Measurements from ENCODE around the gene CABLES1.

The CABLES1 gene

DNA sequence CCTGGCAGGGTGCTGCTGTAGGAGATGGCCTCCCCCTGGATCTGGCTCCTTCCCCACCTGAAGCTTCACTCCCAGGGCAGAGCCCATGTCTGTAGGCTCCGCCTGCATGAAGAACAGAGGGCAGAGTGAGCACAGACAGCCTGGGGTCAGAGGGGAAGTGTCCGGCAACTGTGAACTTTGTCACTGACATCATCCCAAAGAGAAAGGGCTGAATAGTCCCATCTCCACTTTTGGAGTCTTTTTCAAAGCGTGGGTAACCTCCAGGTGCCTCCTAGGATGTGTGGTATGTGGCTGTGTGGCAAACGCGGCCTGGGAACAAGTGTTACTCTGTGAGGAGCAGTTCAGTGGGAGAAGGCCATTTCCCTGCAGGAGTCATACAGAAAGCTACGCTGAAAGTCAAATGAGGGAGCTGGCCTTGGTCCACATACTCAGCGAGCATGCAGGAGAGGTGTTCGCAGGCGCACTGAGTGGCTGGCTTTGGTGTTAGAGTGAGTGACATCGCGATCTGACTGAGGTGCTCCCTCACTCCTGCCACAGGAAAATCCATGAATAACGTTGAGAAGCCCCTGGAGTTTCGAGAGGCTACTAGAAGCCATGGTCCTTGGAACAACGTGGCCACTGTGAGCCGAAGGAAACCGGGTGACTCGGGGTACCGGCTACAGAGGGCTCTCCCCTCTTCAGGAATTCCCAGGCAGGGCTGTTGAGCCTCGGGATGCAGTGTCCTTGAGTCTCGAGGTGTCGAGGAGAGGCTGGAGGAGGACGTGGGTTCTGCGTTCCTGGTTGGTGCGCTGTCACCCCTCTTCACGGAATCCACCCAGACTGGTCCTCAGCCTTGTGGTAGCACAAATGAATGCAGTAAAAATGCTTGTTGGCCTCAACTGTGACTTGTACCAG lies 54.7 kb downstream of the CABLES1 start:
- no peak for FAIRE-seq
- no peak for DNase-seq (ENCODE audit: insufficient read length, low spot score)
- TF ChIP-seq, protein P1, sequence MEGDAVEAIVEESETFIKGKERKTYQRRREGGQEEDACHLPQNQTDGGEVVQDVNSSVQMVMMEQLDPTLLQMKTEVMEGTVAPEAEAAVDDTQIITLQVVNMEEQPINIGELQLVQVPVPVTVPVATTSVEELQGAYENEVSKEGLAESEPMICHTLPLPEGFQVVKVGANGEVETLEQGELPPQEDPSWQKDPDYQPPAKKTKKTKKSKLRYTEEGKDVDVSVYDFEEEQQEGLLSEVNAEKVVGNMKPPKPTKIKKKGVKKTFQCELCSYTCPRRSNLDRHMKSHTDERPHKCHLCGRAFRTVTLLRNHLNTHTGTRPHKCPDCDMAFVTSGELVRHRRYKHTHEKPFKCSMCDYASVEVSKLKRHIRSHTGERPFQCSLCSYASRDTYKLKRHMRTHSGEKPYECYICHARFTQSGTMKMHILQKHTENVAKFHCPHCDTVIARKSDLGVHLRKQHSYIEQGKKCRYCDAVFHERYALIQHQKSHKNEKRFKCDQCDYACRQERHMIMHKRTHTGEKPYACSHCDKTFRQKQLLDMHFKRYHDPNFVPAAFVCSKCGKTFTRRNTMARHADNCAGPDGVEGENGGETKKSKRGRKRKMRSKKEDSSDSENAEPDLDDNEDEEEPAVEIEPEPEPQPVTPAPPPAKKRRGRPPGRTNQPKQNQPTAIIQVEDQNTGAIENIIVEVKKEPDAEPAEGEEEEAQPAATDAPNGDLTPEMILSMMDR (IDR thresholded peaks at IDR 0.05; ENCODE audit: insufficient read depth, missing control alignments), result no peak

DNA sequence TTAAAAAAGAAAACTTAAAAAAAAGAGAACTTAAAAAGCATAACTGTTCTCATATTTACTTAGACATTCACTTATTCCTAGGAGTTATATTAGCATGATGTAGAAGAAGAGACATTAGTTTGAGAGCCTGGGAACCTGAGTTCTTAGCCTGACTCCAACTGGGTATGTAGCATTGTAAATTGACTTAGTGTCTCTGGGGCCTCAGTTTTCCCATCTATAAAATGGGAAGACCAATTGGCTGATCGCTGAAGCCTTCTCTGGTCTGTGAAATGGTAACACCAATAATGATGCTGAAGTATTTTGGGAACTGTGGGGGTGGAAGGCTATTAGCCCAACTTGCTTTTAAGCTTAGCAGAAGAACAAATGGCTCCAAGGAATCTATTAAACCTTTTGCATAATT lies 55.9 kb downstream of the CABLES1 start:
- FAIRE-seq (no peak), DNase-seq (ENCODE audit: insufficient read length, low spot score) (no peak)
- TF ChIP-seq, protein P1 (IDR thresholded peaks at IDR 0.05; ENCODE audit: insufficient read depth, missing control alignments), result no peak

DNA sequence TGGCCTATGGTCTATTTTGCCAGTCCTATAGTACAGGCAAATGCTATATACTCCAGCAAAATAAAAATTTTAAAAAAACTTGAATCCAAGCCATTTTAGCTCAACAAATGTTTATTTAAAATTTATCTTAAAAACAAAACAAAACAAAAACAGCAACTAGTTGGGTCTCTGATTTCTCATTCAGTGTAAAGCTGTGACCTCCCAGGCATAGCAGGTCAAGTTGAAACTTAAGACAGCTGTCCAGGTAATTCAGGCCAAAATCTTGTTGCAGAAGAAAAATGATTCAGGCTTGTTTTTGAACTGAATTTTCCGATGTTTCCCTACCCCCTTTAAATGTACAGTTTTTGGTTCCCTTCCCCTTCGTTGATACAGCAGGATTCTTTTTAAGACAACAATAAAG lies 58.5 kb downstream of the CABLES1 start:
- TF ChIP-seq, protein P1 (IDR thresholded peaks at IDR 0.05; ENCODE audit: insufficient read depth, missing control alignments), result no peak
- no peak for FAIRE-seq

DNA sequence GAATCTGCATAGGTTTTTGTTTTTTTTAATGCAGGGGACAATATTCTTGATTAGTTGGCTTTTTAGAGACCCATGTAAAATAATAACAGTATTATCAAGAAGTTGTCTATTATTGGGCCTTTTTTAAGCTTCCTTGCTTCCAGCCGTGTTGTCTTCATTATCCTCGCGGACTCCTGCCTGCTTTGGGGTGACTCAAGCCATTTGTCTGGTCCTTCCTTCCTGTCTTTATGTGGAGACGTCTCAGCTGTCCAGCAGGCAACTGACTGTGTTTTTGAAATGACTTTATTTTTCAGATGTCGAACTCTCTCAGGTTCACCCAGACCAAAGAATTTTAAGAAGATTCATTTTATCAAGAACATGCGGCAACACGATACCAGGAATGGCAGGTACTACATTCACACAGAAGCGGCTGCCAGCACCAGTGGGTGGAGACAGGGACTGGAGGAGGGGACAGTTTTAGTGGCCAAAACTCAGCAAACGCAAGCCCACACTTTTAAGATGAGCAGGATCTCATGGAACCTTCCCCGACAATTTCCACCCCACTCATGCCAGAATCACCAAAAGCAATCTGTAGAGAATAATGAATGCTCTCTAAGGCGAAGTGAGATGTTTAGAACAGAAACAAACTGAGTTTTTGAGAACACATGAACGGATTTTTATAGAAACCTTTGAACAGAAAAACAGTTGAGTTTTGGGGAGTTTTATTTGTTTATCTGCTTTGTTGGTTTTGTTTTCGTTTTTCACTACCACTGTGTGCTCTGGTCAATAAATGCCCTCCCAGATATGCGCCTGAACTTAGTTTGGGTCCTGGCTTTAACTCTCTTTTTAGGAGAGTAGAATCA lies 59.1 kb downstream of the CABLES1 start:
- FAIRE-seq (no peak), DNase-seq (ENCODE audit: insufficient read length, low spot score) (no peak)
- TF ChIP-seq, protein P1 (IDR thresholded peaks at IDR 0.05; ENCODE audit: insufficient read depth, missing control alignments), result no peak

More for the DNA sequence above, 58.5 kb downstream of the CABLES1 start:
- no peak for DNase-seq (ENCODE audit: insufficient read length, low spot score)

DNA sequence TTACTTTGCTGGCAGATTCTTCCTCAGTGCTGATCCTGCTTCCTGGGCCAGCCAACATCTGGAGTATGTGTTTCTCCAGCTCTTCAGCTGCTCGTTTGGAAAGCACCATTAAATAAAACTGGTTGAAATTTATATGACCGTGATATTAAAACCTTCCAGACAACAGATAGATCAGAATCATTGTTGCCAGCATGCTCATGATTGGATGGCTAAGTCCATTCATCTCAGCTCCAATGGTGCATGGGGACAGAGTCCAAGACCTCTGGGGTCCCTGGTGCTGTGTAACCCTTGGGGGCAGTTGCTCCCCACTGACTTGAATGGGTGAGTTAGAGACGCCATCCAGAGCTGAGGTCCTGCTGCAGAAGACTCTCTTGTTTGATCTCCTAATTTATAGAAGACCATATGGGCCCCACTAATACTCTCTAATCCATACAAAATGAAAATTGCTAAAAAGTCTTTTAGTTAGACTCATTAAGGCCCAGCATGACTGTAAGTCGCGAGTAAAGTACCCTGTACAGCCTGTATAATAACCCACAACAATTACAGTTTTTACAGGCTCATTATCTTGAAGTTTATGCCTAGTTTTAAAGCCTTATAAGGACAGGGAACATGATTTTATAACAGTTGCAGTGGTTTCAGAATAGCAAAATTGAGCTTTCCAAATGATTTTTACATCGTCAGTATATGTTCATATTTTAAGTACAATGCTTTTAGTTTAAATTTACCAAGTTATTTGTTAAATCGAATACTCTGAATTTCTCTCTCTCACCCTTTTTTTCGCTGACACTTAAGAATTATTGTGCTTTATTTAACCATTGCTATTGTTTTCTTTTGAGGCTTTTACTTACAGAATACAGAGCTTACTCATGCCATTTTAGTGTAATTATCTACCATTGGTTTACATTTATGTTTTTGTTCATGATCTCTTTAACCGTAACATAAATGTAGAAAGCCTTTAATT lies 60.0 kb downstream of the CABLES1 start:
- no peak for DNase-seq (ENCODE audit: insufficient read length, low spot score)
- TF ChIP-seq, protein P1 (IDR thresholded peaks at IDR 0.05; ENCODE audit: insufficient read depth, missing control alignments), result no peak
- FAIRE-seq, result peak; percentile 84

DNA sequence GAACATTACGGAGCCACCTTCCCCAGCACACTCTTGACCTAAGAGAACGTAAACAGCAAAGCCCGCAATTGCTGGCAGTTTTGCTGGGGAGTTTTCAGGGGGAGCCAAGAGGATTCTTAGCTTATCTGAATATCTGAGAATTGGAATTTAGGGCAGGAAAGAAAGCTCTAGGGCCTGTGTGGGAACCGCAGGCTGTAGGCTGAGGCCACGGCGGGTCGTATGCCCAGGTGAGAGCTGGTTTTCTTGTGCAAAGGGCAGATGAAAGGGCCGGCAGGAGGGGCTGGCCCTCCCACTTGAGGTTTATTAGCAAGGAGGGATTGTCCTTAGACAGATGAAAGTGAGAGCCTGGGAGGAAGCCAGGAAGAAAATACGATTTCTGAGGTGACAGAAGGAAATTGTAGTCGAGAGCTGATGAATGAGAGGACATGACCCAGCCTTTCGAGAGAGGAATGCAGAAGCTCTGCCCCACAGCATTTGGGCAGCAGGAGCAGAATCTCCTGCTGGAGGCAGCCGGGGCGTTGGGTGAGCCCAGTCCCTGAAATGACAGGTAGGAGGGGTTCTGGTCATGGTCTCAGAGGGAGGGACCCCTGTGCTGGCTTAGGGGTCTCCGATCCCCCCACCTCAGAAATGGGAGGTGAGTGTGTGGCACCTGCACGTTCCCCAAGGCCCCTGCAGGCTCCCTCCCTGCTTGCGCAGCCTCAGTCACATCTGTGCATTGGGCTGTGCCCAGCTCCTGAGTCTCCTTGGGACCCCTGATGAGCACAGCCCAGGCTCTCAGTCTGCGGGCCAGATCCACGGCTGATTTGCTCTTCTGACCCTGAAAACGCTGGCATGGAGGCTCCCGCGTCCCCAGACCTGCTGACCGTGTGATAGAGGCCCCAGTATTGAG lies 61.1 kb downstream of the CABLES1 start:
- DNase-seq (ENCODE audit: insufficient read length, low spot score) (no peak), FAIRE-seq (no peak)
- TF ChIP-seq, protein P1 (IDR thresholded peaks at IDR 0.05; ENCODE audit: insufficient read depth, missing control alignments), result no peak
